Epithelial cell of esophagus (primary cell): ENCODE data around the gene CFAP73.

ENCODE experiments used
- DNase-seq: peaks from one replicate; pipeline ENCODE4 v3.0.0; 2010; ENCODE audit warnings: low read depth
- H3K4me3 ChIP-seq: 2 replicates; pipeline ENCODE4 v1.5.1; 2011; ENCODE audit warnings: mild to moderate bottlenecking, low read length, control low read depth
- CTCF ChIP-seq: IDR thresholded peaks from 2 replicates; pipeline ENCODE4 v1.5.1; 2011; ENCODE audit warnings: low read depth, mild to moderate bottlenecking, low read length, control low read depth, inconsistent platforms; ENCODE audit not compliant: insufficient read depth; ENCODE audit errors: missing control alignments

CFAP73 gene

DNA sequence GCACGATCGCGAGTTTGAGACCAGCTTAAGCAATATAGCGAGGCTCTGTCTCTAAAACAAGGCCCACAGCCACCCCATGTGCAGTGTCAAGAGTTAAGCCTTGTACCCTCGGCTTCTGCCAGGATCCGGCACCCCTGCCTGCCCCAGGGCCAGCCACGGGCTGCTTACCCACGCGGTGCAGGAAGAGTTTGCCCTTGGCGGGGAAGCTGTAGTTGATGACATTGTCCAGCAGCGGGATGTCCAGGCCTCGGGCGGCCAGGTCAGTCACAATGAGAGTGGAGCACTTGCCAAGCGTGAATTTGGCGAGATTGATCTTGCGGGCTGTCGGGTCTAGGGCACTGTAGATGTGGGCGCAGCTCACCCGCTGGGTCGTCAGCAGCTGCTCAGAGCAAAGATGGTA lies 22.7 kb downstream of the CFAP73 start:
- no peak for TF ChIP-seq CTCF
- DNase-seq = no peak
- no peak overlapping the region for H3K4me3 ChIP-seq

- no peak for DNase-seq
- no peak overlapping the region for H3K4me3 ChIP-seq
- TF ChIP-seq CTCF = no peak
These were observed 23.7 kb downstream of the CFAP73 start for GRCh38 chr12:113173081-113173698.

DNA sequence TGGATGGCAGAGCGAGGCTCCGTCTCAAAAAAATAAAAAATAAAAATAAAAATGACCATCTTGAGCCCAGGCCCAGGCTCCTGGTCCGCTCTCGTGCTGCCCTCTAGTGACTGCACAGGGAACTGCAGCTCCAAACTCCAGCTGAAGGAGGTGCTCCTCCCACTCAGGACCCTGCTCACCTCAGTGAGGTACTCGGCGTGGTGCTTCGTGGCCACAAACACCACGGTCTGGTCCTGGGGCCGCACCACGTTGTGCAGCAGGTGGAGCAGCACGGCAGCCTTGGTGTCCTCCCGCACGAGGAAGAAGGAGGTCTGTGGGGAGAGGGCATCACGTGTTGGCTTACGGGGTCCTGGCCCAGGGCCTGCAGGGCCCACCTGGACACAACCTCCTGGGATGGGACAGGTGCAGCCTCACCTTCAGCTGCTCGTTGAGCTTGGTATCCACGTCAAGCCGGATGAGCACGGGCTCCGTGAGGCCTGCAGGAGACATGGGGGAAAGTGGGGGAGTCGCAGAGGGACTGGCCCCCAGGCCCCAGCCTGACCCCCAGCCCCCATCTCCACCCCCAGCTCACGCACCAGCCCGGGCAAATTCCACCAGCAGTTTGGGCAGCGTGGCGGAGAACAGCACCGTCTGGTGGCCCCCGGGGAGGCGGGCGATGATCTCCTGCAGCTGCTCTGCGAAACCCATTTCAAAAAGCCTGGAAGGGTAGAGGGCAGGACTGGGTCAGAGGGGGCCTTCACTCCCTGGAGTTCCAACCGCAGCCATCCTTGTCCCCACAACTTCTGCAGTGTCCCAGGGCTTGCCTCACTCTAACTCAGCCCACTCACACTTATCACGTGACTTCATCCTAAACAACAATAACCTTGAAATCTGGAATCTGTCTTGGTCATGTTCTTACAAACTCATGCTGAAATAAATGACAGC lies 25.2 kb downstream of the CFAP73 start:
- peak; percentile 66 for DNase-seq
- no peak overlapping the region for H3K4me3 ChIP-seq

DNA sequence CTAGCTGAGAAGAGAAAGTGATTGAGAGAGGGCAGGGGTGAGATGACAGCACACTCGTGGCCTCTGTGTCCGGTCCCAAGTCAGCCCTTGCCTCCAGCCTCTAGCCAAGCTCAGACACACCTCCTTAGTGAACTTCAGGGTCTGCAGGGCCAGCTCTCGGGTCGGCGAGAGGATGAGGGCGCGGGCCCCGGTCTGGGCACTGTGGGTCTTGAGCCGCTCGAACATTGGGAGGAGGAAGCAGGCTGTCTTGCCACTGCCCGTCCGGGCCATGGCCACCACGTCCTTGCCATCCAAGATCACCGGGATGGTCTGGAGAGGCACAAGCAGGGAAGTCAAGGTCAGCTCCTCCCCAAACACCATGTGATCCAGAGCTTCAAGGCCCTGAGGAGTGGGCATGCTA lies 29.5 kb downstream of the CFAP73 start:
- TF ChIP-seq CTCF = no peak
- no peak for DNase-seq
- H3K4me3 ChIP-seq = no peak overlapping the region

More for the DNA sequence above, 25.2 kb downstream of the CFAP73 start:
- peak; percentile 97 for TF ChIP-seq CTCF

DNA sequence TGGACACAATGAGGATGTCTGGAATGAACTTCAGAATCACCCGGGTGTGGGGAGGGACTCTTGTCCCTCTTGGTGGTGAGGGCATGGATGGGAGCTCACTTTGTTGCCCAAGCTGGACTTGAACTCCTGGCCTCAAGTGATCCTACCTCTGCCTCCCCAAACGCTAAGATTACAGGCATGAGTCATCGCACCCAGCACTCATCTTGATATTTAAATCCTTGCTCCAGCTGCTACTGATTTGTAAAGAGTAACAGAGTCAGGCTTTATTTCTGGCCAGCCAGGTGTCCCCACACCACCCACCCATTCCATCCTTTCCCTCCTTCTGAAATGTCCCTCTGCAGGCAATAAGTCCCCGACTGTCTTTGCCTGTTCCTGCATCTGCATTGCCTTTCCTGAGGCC lies 30.8 kb downstream of the CFAP73 start:
- no peak for DNase-seq
- no peak overlapping the region for H3K4me3 ChIP-seq
- TF ChIP-seq CTCF = no peak

DNA sequence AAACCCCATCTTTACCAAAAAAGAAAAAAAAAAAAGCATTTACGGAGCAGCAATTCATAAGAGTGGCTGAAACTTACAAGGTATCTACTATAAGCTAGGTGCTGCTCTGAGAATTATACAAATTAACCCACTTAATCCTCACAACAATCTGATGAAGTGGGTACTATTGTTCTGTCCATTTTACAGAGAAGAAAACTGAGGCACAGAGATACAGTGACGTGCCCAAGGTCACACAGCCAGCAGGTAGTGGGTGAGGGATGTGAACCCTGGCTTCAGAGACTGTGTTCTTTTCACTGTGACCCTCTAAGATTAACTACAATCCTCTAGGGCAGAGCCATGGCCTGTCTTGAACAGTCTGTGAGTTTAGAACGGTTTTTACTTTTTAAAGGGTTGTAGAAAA lies 32.5 kb downstream of the CFAP73 start:
- no peak for TF ChIP-seq CTCF
- DNase-seq = no peak

More for the DNA sequence above, 32.5 kb downstream of the CFAP73 start:
- H3K4me3 ChIP-seq = no peak overlapping the region
